Sigmoid colon (tissue), 4 donors: ENCODE data around the gene NNMT.

Experiments
- EP300 ChIP-seq, 4 donors: sonication (generic); formaldehyde crosslinking; IDR thresholded peaks; one replicate each; pipeline ENCODE4 v1.6.1; 2017; ENCODE audit warnings: antibody characterized with exemption in 4 of 4
- POLR2A ChIP-seq, 2 donors: fragments of 450-650 bp; IDR thresholded peaks; one replicate each; pipeline ENCODE4 v1.6.1; 2016; ENCODE audit warnings: antibody characterized with exemption in 2 of 2, mild to moderate bottlenecking in 2 of 2, moderate library complexity in 2 of 2
- POLR2AphosphoS5 ChIP-seq, 4 donors: sonication (generic); formaldehyde crosslinking; IDR thresholded peaks; one replicate each; pipeline ENCODE4 v1.6.1; 2017; ENCODE audit warnings: antibody characterized with exemption in 4 of 4
- TF ChIP-seq, protein P1 (sequence below), 4 experiments: fragments of 450-650 bp in 3 of 4; fragments of 200-600 bp in 1 of 4; IDR thresholded peaks; one replicate each; pipeline ENCODE4 v1.5.1; 2016 to 2019; ENCODE audit warnings: antibody characterized with exemption in 4 of 4, mild to moderate bottlenecking in 3 of 4, moderate library complexity in 2 of 4

DNA sequence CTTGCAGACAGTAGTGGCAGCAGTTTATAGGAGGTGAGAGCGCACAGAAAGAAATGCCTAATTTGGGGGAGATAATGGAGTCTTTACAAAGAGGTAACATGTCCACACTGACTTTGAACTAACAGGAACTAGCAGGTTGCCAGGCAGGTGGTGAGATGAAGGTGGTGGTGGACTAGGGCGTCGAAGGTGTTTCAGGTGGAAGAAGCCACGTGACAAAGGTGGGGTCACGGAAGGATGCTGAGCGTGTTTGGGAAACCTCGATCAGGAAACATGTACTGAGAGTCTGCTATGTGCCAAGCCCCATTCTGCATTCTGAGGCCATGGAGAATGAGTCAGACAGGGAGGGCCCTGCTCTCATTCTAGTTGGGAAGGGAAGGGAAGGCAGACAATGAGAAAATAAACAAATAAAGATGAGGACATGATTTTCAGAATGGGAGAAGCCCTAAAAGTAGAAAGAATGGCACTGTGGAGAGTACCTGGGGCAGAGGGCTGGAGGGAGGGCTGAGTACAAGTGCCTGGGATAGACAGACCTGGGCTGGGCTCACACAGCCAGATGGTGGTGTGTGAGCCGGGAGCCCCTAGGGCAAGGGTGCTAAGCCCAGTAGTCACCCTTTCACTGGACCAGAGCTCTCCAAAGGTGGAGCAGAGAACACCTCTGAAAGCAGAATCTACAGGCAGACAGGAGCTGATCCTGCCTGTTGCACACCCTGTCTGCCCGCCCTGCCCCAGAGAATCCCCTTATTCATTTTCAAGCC is 16.2 kb upstream of the NNMT start:
- peak in 1 of 4 donors; percentile 15 for TF ChIP-seq POLR2AphosphoS5 (IDR thresholded peaks at IDR 0.05)
- TF ChIP-seq POLR2A (IDR thresholded peaks at IDR 0.05) = no peak
- TF ChIP-seq, protein P1, sequence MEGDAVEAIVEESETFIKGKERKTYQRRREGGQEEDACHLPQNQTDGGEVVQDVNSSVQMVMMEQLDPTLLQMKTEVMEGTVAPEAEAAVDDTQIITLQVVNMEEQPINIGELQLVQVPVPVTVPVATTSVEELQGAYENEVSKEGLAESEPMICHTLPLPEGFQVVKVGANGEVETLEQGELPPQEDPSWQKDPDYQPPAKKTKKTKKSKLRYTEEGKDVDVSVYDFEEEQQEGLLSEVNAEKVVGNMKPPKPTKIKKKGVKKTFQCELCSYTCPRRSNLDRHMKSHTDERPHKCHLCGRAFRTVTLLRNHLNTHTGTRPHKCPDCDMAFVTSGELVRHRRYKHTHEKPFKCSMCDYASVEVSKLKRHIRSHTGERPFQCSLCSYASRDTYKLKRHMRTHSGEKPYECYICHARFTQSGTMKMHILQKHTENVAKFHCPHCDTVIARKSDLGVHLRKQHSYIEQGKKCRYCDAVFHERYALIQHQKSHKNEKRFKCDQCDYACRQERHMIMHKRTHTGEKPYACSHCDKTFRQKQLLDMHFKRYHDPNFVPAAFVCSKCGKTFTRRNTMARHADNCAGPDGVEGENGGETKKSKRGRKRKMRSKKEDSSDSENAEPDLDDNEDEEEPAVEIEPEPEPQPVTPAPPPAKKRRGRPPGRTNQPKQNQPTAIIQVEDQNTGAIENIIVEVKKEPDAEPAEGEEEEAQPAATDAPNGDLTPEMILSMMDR (IDR thresholded peaks at IDR 0.05) = no peak
- TF ChIP-seq EP300 (IDR thresholded peaks at IDR 0.05) = no peak
